Activated CD4-positive, alpha-beta T cell treated with anti-CD3 and anti-CD28 coated beads, Interleukin-10, Interleukin-2, amounts not matched to agents 100 ng/mL and 50 ng/mL, durations not matched to agents 16 hours and 8 hours (primary cell): ENCODE results near the gene PATZ1.
"Not testable (repeated sequence)": the region's sequence is repeated elsewhere in the genome, so short reads cannot be mapped to it uniquely, and the experiment has no call there.

ENCODE experiments used
- DNase-seq: peaks from one replicate; pipeline ENCODE4 v3.0.0-alpha.2; 2020

Gene PATZ1

GRCh38 chr22:31342389-31343140 is 3.6 kb downstream of the PATZ1 start:
- DNase-seq: no peak

GRCh38 chr22:31341386-31342088 is 4.6 kb downstream of the PATZ1 start:
- DNase-seq: no peak

GRCh38 chr22:31340765-31341247 is 5.3 kb downstream of the PATZ1 start:
- no peak for DNase-seq

GRCh38 chr22:31340360-31340759 is 5.8 kb downstream of the PATZ1 start:
- DNase-seq: no peak

GRCh38 chr22:31339148-31339832 is 6.9 kb downstream of the PATZ1 start:
- no peak for DNase-seq

- DNase-seq: no peak
Observed at GRCh38 chr22:31337178-31337577, 9.0 kb downstream of the PATZ1 start.

GRCh38 chr22:31334329-31334728 is 11.8 kb downstream of the PATZ1 start:
- no peak for DNase-seq

- no peak for DNase-seq
Observed at GRCh38 chr22:31333641-31334040, 12.5 kb downstream of the PATZ1 start.

GRCh38 chr22:31332886-31333285 is 13.3 kb downstream of the PATZ1 start:
- DNase-seq: no peak

GRCh38 chr22:31332010-31332409 is 14.1 kb downstream of the PATZ1 start:
- DNase-seq: no peak

- peak; percentile 69 for DNase-seq
Observed at GRCh38 chr22:31329453-31330215, 16.5 kb downstream of the PATZ1 start.

GRCh38 chr22:31329029-31329428 is 17.1 kb downstream of the PATZ1 start:
- DNase-seq: no peak

GRCh38 chr22:31328544-31328960 is 17.6 kb downstream of the PATZ1 start:
- no peak for DNase-seq

GRCh38 chr22:31327806-31328543 is 18.2 kb downstream of the PATZ1 start:
- no peak for DNase-seq

- no peak for DNase-seq
Observed at GRCh38 chr22:31326877-31327276, 19.3 kb downstream of the PATZ1 start.

- no peak for DNase-seq
Observed at GRCh38 chr22:31323578-31324550, 22.3 kb downstream of the PATZ1 start.

GRCh38 chr22:31321421-31321820 is 24.7 kb downstream of the PATZ1 start:
- no peak for DNase-seq

GRCh38 chr22:31314220-31314619 is 31.9 kb downstream of the PATZ1 start:
- not testable (repeated sequence) for DNase-seq

- DNase-seq: peak; percentile 54
Observed at GRCh38 chr22:31313366-31314147, 32.6 kb downstream of the PATZ1 start.

GRCh38 chr22:31308181-31308580 is 38.0 kb downstream of the PATZ1 start:
- DNase-seq: no peak
